ENCODE results near the gene WIPI1. TPM values are rescaled to one million over a fixed set of nuclear protein-coding genes. Genes with fewer than 3 reads are reported as not detected.
"Not testable (repeated sequence)": the region's sequence is repeated elsewhere in the genome, so short reads cannot be mapped to it uniquely, and the experiment has no call there.

Gene WIPI1
- total RNA-seq, 2 donors from 2014 or later = 77.1 to 79.1 TPM

DNA sequence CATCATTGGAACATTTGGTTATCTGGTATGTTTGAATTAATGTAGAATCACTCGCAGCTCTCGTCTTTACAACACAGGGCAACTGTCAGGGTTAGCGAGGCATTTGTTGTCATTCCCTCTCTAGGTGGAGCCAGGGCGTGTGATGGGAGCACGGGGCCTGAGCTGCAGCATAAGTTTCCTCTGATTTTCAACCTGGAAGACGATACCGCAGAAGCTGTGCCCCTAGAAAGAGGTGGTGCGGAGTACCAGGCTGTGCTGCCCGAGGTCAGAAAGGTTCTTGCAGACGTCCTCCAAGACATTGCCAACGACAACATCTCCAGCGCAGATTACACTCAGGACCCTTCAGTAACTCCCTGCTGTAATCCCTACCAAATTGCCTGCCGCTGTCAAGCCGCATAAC is 37.2 kb downstream of the WIPI1 start:
- no peak overlapping the region for H3K4me3 ChIP-seq
- H3K27ac ChIP-seq = no peak overlapping the region
- TF ChIP-seq, protein P1, sequence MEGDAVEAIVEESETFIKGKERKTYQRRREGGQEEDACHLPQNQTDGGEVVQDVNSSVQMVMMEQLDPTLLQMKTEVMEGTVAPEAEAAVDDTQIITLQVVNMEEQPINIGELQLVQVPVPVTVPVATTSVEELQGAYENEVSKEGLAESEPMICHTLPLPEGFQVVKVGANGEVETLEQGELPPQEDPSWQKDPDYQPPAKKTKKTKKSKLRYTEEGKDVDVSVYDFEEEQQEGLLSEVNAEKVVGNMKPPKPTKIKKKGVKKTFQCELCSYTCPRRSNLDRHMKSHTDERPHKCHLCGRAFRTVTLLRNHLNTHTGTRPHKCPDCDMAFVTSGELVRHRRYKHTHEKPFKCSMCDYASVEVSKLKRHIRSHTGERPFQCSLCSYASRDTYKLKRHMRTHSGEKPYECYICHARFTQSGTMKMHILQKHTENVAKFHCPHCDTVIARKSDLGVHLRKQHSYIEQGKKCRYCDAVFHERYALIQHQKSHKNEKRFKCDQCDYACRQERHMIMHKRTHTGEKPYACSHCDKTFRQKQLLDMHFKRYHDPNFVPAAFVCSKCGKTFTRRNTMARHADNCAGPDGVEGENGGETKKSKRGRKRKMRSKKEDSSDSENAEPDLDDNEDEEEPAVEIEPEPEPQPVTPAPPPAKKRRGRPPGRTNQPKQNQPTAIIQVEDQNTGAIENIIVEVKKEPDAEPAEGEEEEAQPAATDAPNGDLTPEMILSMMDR (IDR thresholded peaks at IDR 0.05) = no peak
- no peaks in the 10 kb centered on the region for H3K4me1 ChIP-seq
- no peak for DNase-seq
- H3K36me3 ChIP-seq = no peaks in the 10 kb centered on the region
- intact Hi-C loops (cut with DNase I) = no loop called here
- H3K9ac ChIP-seq (ENCODE audit: low read depth in 2 of 2, low read length in 2 of 2) = no peak overlapping the region
- no peaks in the 10 kb centered on the region for H3K9me3 ChIP-seq
- H3K27me3 ChIP-seq = no peaks in the 10 kb centered on the region

DNA sequence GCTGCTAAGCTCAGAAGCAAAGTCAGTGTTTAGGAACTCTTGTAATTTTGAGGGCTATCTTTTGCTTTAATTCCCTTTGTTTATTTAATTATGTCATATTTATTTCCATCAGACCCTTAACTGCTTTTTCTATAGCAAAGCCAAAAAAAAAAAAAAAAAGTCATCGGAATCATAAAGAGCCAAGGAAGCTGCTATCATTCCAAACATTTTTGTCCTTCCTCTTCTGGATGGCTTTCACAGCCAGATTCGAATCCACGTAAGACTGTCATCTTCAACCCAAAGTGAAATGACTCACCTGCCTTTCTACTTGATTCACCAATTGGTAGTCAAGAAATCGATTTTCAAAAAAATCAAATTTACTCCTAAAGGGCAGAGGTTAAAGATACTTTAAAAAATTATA is 38.4 kb downstream of the WIPI1 start:
- Histone ChIP-seq H3K9ac (ENCODE audit: low read depth in 2 of 2, low read length in 2 of 2) (no peak overlapping the region), H3K27me3 (no peaks in the 10 kb centered on the region), H3K4me3 (no peak overlapping the region), H3K9me3 (no peaks in the 10 kb centered on the region), H3K36me3 (no peaks in the 10 kb centered on the region), H3K27ac (no peak overlapping the region), H3K4me1 (no peaks in the 10 kb centered on the region)
- TF ChIP-seq, protein P1 (IDR thresholded peaks at IDR 0.05) = no peak
- intact Hi-C loops (cut with DNase I) = no loop called here
- no peak for DNase-seq

DNA sequence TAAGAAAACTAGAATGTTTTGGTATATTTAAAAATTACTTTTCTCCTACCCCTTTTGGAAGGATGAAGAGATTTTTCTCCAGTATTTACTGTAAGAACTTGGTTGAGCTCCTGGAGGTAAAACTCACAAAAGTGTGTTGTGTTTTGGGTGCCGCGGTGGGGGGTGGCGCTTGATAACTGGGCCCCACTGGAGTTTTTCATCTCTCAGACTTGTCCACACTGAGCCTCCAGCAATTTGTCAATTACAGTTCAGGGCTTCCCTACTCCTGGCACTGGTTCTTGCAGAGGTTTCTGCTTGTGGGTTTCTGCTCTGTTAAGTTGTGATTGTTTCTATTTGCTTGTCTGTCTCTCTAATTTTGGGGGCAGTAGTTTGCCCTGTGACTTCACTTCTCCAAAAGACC is 40.0 kb downstream of the WIPI1 start:
- intact Hi-C loops (cut with DNase I) = no loop called here
- Histone ChIP-seq H3K4me1 (no peaks in the 10 kb centered on the region), H3K27me3 (no peaks in the 10 kb centered on the region), H3K27ac (no peak overlapping the region), H3K9ac (ENCODE audit: low read depth in 2 of 2, low read length in 2 of 2) (no peak overlapping the region), H3K4me3 (no peak overlapping the region), H3K36me3 (no peaks in the 10 kb centered on the region), H3K9me3 (no peaks in the 10 kb centered on the region)
- DNase-seq = no peak
- TF ChIP-seq, protein P1 (IDR thresholded peaks at IDR 0.05) = no peak

DNA sequence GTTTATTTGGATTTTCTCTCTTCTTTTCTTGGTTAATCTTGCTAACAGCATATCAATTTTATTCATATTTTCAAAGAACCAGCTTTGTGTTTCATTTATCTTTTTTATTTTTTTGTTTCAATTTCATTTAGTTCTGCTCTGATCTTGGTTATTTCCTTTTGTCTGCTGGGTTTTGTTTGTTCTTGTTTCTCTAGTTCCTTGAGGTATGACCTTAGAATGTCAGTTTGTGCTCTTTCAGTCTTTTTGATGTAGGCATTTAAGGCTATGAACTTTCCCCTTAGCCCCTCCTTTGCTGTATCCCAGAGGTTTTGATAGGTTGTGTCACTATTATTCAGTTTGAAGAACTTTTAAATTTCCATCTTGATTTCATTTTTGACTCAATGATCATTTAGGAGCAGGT is 42.4 kb downstream of the WIPI1 start:
- H3K27ac ChIP-seq; H3K4me3 ChIP-seq; H3K36me3 ChIP-seq; intact Hi-C loops (cut with DNase I); H3K9ac ChIP-seq (ENCODE audit: low read depth in 2 of 2, low read length in 2 of 2); H3K27me3 ChIP-seq; H3K4me1 ChIP-seq; DNase-seq; H3K9me3 ChIP-seq: not testable (repeated sequence)

DNA sequence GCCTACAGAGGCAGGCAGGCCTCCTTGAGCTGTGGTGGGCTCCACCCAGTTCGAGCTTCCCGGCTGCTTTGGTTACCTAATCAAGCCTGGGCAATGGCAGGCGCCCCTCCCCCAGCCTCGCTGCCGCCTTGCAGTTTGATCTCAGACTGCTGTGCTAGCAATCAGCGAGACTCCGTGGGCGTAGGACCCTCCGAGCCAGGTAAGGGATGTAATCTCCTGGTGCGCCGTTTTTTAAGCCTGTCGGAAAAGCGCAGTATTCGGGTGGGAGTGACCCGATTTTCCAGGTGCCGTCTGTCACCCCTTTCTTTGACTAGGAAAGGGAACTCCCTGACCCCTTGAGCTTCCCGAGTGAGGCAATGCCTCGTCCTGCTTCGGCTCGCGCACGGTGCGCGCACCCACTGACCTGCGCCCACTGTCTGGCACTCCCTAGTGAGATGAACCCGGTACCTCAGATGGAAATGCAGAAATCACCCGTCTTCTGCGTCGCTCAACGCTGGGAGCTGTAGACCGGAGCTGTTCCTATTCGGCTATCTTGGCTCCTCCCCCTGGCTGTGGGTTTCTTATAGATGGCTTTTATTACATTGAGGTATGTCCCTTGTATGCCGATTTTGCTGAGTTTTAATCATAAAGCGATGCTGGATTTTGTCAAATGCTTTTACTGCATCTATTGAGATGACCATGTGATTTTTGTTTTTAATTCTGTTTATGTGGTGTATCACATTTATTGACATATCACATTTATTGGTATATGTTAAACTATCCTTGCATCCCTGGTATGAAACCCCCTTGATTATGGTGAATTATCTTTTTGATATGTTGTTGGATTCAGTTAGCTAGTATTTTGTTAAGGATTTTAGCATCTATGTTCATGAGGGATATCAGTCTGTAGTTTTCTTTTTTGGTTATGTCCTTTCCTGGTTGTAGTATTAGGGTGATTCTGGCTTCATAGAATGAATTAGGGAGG is 43.4 kb downstream of the WIPI1 start:
- intact Hi-C loops (cut with DNase I); H3K27ac ChIP-seq; H3K27me3 ChIP-seq; H3K4me1 ChIP-seq; H3K36me3 ChIP-seq; H3K9me3 ChIP-seq: not testable (repeated sequence)
- peak overlapping the region; percentile 34 for H3K4me3 ChIP-seq
- H3K9ac ChIP-seq (ENCODE audit: low read depth in 2 of 2, low read length in 2 of 2) = peak overlapping the region in 1 of 2 donors; percentile 24
- peak; percentile 57 for DNase-seq

DNA sequence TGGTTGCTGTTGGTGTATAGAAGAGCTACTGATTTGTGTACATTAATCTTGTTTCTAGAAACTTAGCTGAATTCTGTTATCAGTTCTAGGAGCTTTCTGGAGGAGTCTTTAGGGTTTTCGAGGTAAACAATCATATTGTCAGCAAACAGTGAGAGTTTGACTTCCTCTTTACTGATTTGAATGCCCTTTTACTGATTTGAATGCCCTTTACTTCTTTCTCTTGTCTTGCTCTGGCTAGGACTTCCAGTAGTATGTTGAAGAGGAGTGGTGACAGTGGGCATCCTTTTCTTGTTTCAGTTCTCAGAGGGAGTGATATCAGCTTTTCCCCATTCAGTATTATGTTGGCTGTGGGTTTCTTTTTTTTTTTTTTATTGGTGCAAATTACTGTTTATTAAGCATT is 49.6 kb downstream of the WIPI1 start:
- H3K4me1 ChIP-seq; H3K9ac ChIP-seq (ENCODE audit: low read depth in 2 of 2, low read length in 2 of 2); H3K36me3 ChIP-seq; DNase-seq; H3K9me3 ChIP-seq; intact Hi-C loops (cut with DNase I); H3K4me3 ChIP-seq; H3K27ac ChIP-seq; H3K27me3 ChIP-seq: not testable (repeated sequence)

DNA sequence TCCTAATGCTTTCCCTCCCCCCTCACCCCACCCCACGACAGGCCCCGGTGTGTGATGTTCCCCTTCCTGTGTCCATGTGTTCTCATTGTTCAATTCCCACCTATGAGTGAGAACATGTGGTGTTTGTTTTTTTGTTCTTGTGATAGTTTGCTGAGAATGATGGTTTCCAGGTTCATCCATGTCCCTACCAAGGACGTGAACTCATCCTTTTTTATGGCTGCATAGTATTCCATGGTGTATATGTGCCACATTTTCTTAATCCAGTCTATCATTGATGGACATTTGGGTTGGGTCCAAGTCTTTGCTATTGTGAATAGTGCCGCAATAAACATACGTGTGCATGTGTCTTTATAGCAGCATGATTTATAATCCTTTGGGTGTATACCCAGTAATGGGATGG is 53.5 kb downstream of the WIPI1 start:
- H3K27me3 ChIP-seq; H3K9ac ChIP-seq (ENCODE audit: low read depth in 2 of 2, low read length in 2 of 2); H3K36me3 ChIP-seq; H3K4me1 ChIP-seq; H3K27ac ChIP-seq; H3K9me3 ChIP-seq; DNase-seq; intact Hi-C loops (cut with DNase I); H3K4me3 ChIP-seq: not testable (repeated sequence)

Measured in colonic mucosa (tissue), 4 donors.